Spinal cord (tissue), 10 donors: ENCODE measurements around the gene C17orf107. TPM values are rescaled to one million over a fixed set of nuclear protein-coding genes. Genes with fewer than 3 reads are reported as not detected.

Experiments used
- DNase-seq, 6 donors: peaks; one replicate each; pipeline versions ENCODE4 v3.0.0 to v3.0.0-alpha.2; 2013 to 2015; ENCODE audit warnings: low spot score in 6 of 6, low read depth in 4 of 6
- H3K27ac ChIP-seq: one replicate; pipeline ENCODE4 v1.5.1; 2013; ENCODE audit warnings: low read depth, low read length, control low read depth
- H3K27me3 ChIP-seq: one replicate; pipeline ENCODE4 v1.6.1; 2013; ENCODE audit warnings: low read length; ENCODE audit not compliant: control insufficient read depth, insufficient read depth
- H3K36me3 ChIP-seq: one replicate; pipeline ENCODE4 v1.6.1; 2013; ENCODE audit warnings: low read length; ENCODE audit not compliant: control insufficient read depth, insufficient read depth
- H3K4me1 ChIP-seq: one replicate; pipeline ENCODE4 v1.6.1; 2013; ENCODE audit warnings: low read length; ENCODE audit not compliant: control insufficient read depth, insufficient read depth
- H3K4me3 ChIP-seq: one replicate; pipeline ENCODE4 v1.5.1; 2013; ENCODE audit warnings: low read depth, low read length, control low read depth
- H3K9me3 ChIP-seq: one replicate; pipeline ENCODE4 v1.6.1; 2013; ENCODE audit warnings: low read length; ENCODE audit not compliant: control insufficient read depth, insufficient read depth
- WGBS: methylation state at CpG from one replicate; pipeline ENCODE4 v1.1.5; 2013; ENCODE audit warnings: missing lambda C conversion rate; ENCODE audit not compliant: insufficient coverage; 5-methylcytosine and 5-hydroxymethylcytosine counted together
- polyA plus RNA-seq, 2 donors: library from polyadenylated mRNA; unstranded; fragments of 120-200 nt; gene quantifications; one replicate each; pipeline ENCODE4 v1.2.1, GENCODE V29; 2013; ENCODE audit not compliant: insufficient read length in 2 of 2
- total RNA-seq, 2 donors: library from RNA; depleted of rRNA in 1 of 2; stranded (reverse); fragments of 120-200 nt in 1 of 2; fragments of >200 nt in 1 of 2; gene quantifications; one replicate each; pipeline versions ENCODE4 v1.2.3 to v1.2.4, GENCODE V29; 2013 to 2014
- donor health status: healthy.

C17orf107 gene
- total and polyA plus RNA-seq, 4 donors: 1.9 to 4.7 (median 3.3) TPM

DNA sequence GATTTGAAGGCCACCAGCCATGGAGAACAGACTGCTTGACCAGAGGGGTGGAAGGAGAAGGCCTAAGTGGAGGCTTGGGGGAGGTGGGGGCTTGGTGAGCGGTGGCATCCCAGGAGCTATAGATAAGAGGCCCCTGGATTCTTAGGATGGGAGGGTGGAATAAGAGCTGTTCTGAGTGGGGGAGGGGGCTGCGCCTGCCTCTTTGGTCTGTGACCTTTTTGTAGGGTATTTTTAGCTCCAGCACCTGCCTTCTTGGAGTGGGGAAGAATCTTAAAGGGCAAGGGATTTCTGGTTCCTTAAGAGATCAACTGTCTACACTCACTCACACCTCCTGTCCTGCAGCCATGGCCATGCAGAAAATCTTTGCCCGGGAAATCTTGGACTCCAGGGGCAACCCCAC lies 52.1 kb downstream of the C17orf107 start:
- Histone ChIP-seq H3K36me3 (peaks cover 3% of the 10 kb centered on the region), H3K4me1 (peaks cover 20% of the 10 kb centered on the region), H3K4me3 (no peak overlapping the region), H3K27me3 (peaks cover 10% of the 10 kb centered on the region), H3K9me3 (no peaks in the 10 kb centered on the region), H3K27ac (no peak overlapping the region)
- DNase-seq: no peak
- 68% methylated on average over 2 of the region's 3 CpGs for WGBS

Other genes with a start within 250 kb of the C17orf107 start
- 10 to 100 TPM; 20.5 to 22.4 TPM for gene PELP1, start 195.4 kb upstream of the C17orf107 start, total RNA-seq
- gene PELP1, start 195.4 kb upstream of the C17orf107 start, polyA plus RNA-seq: 10 to 100 TPM; 60.7 to 70.8 TPM
- gene ARRB2, start 188.9 kb upstream of the C17orf107 start, total RNA-seq: 10 to 100 TPM; 21.2 to 33.9 TPM
- 100 to 1,000 TPM in 1 of 2 donors, 10 to 100 TPM in 1; 99.0 to 105 TPM for gene ARRB2, start 188.9 kb upstream of the C17orf107 start, polyA plus RNA-seq
- gene MED11, start 168.1 kb upstream of the C17orf107 start, total RNA-seq: 10 to 100 TPM in 1 of 2 donors, 1 to 10 TPM in 1; 9.5 to 32.1 TPM
- gene MED11, start 168.1 kb upstream of the C17orf107 start, polyA plus RNA-seq: 10 to 100 TPM; 27.3 to 27.4 TPM
- 1 to 10 TPM in 1 of 2 donors, under 1 TPM in 1; 0.89 to 2.0 TPM for gene ZMYND15, start 159.7 kb upstream of the C17orf107 start, total RNA-seq
- 1 to 10 TPM; 1.4 to 2.5 TPM for gene ZMYND15, start 159.7 kb upstream of the C17orf107 start, polyA plus RNA-seq
- 1 to 10 TPM; 7.5 to 8.0 TPM for gene CXCL16, start 159.6 kb upstream of the C17orf107 start, total RNA-seq
- 10 to 100 TPM; 18.4 to 18.8 TPM for gene CXCL16, start 159.6 kb upstream of the C17orf107 start, polyA plus RNA-seq
- not detected for gene TM4SF5, start 127.7 kb upstream of the C17orf107 start, total RNA-seq
- not detected for gene TM4SF5, start 127.7 kb upstream of the C17orf107 start, polyA plus RNA-seq
- gene VMO1, start 113.2 kb upstream of the C17orf107 start, total RNA-seq: 1 to 10 TPM in 1 of 2 donors, under 1 TPM in 1; 0.99 to 2.0 TPM
- gene VMO1, start 113.2 kb upstream of the C17orf107 start, polyA plus RNA-seq: 1 to 10 TPM; 2.0 to 2.7 TPM
- gene GLTPD2, start 110.6 kb upstream of the C17orf107 start, total RNA-seq: not detected
- gene GLTPD2, start 110.6 kb upstream of the C17orf107 start, polyA plus RNA-seq: 1 to 10 TPM; 3.5 to 5.2 TPM
- 100 to 1,000 TPM in 1 of 2 donors, 10 to 100 TPM in 1; 94.1 to 146 TPM for gene PSMB6, start 103.4 kb upstream of the C17orf107 start, total RNA-seq
- 100 to 1,000 TPM; 143 to 147 TPM for gene PSMB6, start 103.4 kb upstream of the C17orf107 start, polyA plus RNA-seq
- gene PLD2, start 92.4 kb upstream of the C17orf107 start, total RNA-seq: 10 to 100 TPM; 14.2 to 42.8 TPM
- gene PLD2, start 92.4 kb upstream of the C17orf107 start, polyA plus RNA-seq: 10 to 100 TPM; 29.8 to 46.9 TPM
- 10 to 100 TPM; 33.5 to 35.0 TPM for gene MINK1, start 66.2 kb upstream of the C17orf107 start, total RNA-seq
- 10 to 100 TPM; 67.2 to 86.2 TPM for gene MINK1, start 66.2 kb upstream of the C17orf107 start, polyA plus RNA-seq
- gene CHRNE, start 3.6 kb downstream of the C17orf107 start, total RNA-seq: under 1 TPM; 0.69 to 0.99 TPM
- 1 to 10 TPM; 1.1 to 1.9 TPM for gene CHRNE, start 3.6 kb downstream of the C17orf107 start, polyA plus RNA-seq
- under 1 TPM in 1 of 2 donors, not detected in 1; 0.06 TPM for gene GP1BA, start 32.7 kb downstream of the C17orf107 start, total RNA-seq
- 1 to 10 TPM in 1 of 2 donors, under 1 TPM in 1; 0.57 to 1.6 TPM for gene GP1BA, start 32.7 kb downstream of the C17orf107 start, polyA plus RNA-seq
- gene SLC25A11, start 40.5 kb downstream of the C17orf107 start, total RNA-seq: 10 to 100 TPM; 57.2 to 63.0 TPM
- gene SLC25A11, start 40.5 kb downstream of the C17orf107 start, polyA plus RNA-seq: 10 to 100 TPM; 84.0 to 95.2 TPM
- 10 to 100 TPM; 23.5 to 72.5 TPM for gene RNF167, start 40.7 kb downstream of the C17orf107 start, total RNA-seq
- 100 to 1,000 TPM; 113 to 133 TPM for gene RNF167, start 40.7 kb downstream of the C17orf107 start, polyA plus RNA-seq
- 100 to 1,000 TPM in 1 of 2 donors, 10 to 100 TPM in 1; 95.4 to 191 TPM for gene PFN1, start 49.0 kb downstream of the C17orf107 start, total RNA-seq
- gene PFN1, start 49.0 kb downstream of the C17orf107 start, polyA plus RNA-seq: 100 to 1,000 TPM; 296 to 299 TPM
- gene ENO3, start 51.6 kb downstream of the C17orf107 start, total RNA-seq: 1 to 10 TPM; 4.9 to 7.3 TPM
- 10 to 100 TPM in 1 of 2 donors, 1 to 10 TPM in 1; 8.1 to 17.1 TPM for gene ENO3, start 51.6 kb downstream of the C17orf107 start, polyA plus RNA-seq
- gene SPAG7, start 68.3 kb downstream of the C17orf107 start, total RNA-seq: 10 to 100 TPM; 36.8 to 85.2 TPM
- gene SPAG7, start 68.3 kb downstream of the C17orf107 start, polyA plus RNA-seq: 10 to 100 TPM; 94.7 to 96.6 TPM
- 10 to 100 TPM; 12.6 to 20.3 TPM for gene CAMTA2, start 88.1 kb downstream of the C17orf107 start, total RNA-seq
- gene CAMTA2, start 88.1 kb downstream of the C17orf107 start, polyA plus RNA-seq: 10 to 100 TPM; 84.3 to 96.1 TPM
- gene INCA1, start 98.0 kb downstream of the C17orf107 start, total RNA-seq: 1 to 10 TPM in 1 of 2 donors, under 1 TPM in 1; 0.50 to 2.0 TPM
- gene INCA1, start 98.0 kb downstream of the C17orf107 start, polyA plus RNA-seq: 1 to 10 TPM; 7.1 to 7.9 TPM
- gene KIF1C, start 98.4 kb downstream of the C17orf107 start, total RNA-seq: 10 to 100 TPM; 24.4 to 52.3 TPM
- gene KIF1C, start 98.4 kb downstream of the C17orf107 start, polyA plus RNA-seq: 10 to 100 TPM; 41.7 to 56.0 TPM
- gene SLC52A1, start 135.9 kb downstream of the C17orf107 start, total RNA-seq: not detected
- under 1 TPM; 0.19 to 0.38 TPM for gene SLC52A1, start 135.9 kb downstream of the C17orf107 start, polyA plus RNA-seq
- gene ZFP3, start 178.9 kb downstream of the C17orf107 start, total RNA-seq: 1 to 10 TPM; 8.9 to 9.7 TPM
- gene ZFP3, start 178.9 kb downstream of the C17orf107 start, polyA plus RNA-seq: 10 to 100 TPM; 13.2 to 16.1 TPM
- gene ZNF232, start 212.3 kb downstream of the C17orf107 start, total RNA-seq: 10 to 100 TPM in 1 of 2 donors, 1 to 10 TPM in 1; 8.7 to 16.5 TPM
- gene ZNF232, start 212.3 kb downstream of the C17orf107 start, polyA plus RNA-seq: 10 to 100 TPM; 12.6 to 29.5 TPM
- under 1 TPM; 0.10 to 0.66 TPM for gene USP6, start 216.5 kb downstream of the C17orf107 start, total RNA-seq
- gene USP6, start 216.5 kb downstream of the C17orf107 start, polyA plus RNA-seq: 1 to 10 TPM; 3.2 to 9.8 TPM